Measurements from ENCODE around the gene LCA5.

LCA5 gene

DNA sequence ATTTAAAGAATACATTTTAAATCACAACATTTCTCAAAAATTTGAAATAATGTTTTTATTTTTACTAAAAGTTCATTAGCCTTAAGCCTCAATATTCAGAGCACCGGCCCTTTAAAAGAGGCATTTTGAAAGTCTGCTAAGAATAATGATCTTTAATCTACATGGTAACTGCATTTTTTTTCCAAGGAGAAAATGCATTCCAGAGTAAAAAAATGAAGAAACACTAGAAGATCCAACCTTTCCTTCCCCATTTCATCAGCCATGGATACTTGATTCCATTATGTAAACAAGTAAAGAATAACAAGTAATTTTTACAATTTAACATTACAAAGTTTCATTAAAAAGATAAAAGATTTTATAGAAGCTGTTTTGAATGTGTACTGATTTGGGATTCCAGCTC lies 21.8 kb downstream of the LCA5 start:
- Histone ChIP-seq H3K9me3 (no peaks in the 10 kb centered on the region), H3K4me3 (ENCODE audit: low read depth, low read length) (no peak overlapping the region), H3K27me3 (no peaks in the 10 kb centered on the region), H3K4me1 (no peaks in the 10 kb centered on the region), H3K36me3 (no peaks in the 10 kb centered on the region)
- TF ChIP-seq, protein P1, sequence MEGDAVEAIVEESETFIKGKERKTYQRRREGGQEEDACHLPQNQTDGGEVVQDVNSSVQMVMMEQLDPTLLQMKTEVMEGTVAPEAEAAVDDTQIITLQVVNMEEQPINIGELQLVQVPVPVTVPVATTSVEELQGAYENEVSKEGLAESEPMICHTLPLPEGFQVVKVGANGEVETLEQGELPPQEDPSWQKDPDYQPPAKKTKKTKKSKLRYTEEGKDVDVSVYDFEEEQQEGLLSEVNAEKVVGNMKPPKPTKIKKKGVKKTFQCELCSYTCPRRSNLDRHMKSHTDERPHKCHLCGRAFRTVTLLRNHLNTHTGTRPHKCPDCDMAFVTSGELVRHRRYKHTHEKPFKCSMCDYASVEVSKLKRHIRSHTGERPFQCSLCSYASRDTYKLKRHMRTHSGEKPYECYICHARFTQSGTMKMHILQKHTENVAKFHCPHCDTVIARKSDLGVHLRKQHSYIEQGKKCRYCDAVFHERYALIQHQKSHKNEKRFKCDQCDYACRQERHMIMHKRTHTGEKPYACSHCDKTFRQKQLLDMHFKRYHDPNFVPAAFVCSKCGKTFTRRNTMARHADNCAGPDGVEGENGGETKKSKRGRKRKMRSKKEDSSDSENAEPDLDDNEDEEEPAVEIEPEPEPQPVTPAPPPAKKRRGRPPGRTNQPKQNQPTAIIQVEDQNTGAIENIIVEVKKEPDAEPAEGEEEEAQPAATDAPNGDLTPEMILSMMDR (IDR thresholded peaks at IDR 0.05; ENCODE audit: low read depth, low read length), result no peak
- DNase-seq, result no peak

GRCh38 chr6:79513111-79513510 lies 24.1 kb downstream of the LCA5 start:
- TF ChIP-seq, protein P1 (IDR thresholded peaks at IDR 0.05; ENCODE audit: low read depth, low read length), result no peak
- Histone ChIP-seq H3K27me3 (no peaks in the 10 kb centered on the region), H3K4me1 (no peaks in the 10 kb centered on the region), H3K9me3 (no peaks in the 10 kb centered on the region), H3K4me3 (ENCODE audit: low read depth, low read length) (no peak overlapping the region), H3K36me3 (no peaks in the 10 kb centered on the region)
- DNase-seq, result no peak

- no peaks in the 10 kb centered on the region for H3K4me1 ChIP-seq
- H3K9me3 ChIP-seq, result no peaks in the 10 kb centered on the region
- TF ChIP-seq, protein P1 (IDR thresholded peaks at IDR 0.05; ENCODE audit: low read depth, low read length), result no peak
- H3K36me3 ChIP-seq, result no peaks in the 10 kb centered on the region
- H3K27me3 ChIP-seq, result no peaks in the 10 kb centered on the region
- no peak overlapping the region for H3K4me3 ChIP-seq (ENCODE audit: low read depth, low read length)
- DNase-seq, result no peak
Measured at GRCh38 chr6:79512014-79512413, 25.2 kb downstream of the LCA5 start.

- Histone ChIP-seq H3K27me3 (no peaks in the 10 kb centered on the region), H3K4me3 (ENCODE audit: low read depth, low read length) (no peak overlapping the region), H3K4me1 (no peaks in the 10 kb centered on the region), H3K9me3 (no peaks in the 10 kb centered on the region), H3K36me3 (no peaks in the 10 kb centered on the region)
- no peak for DNase-seq
- TF ChIP-seq, protein P1 (IDR thresholded peaks at IDR 0.05; ENCODE audit: low read depth, low read length), result no peak
Measured at GRCh38 chr6:79510707-79511106, 26.5 kb downstream of the LCA5 start.

DNA sequence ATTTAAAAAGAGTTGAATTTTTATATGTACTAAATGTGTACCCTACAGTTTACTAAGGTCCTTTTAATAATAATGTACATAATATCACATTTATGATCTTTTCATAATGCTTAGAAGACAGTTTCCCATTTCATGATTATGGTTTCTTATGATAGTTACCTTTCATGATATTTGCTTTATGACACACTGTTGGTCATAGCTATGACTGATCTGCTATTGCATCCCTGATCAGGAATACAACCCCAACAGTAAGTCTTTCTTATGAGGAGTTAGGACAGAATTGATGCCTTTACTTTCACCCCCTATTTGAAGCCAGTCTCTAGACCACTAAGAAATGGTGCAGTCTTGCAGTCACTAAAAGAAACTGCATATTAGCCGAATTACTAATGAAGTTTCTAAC lies 31.0 kb downstream of the LCA5 start:
- H3K9me3 ChIP-seq, result no peaks in the 10 kb centered on the region
- no peaks in the 10 kb centered on the region for H3K36me3 ChIP-seq
- DNase-seq, result no peak
- no peak overlapping the region for H3K4me3 ChIP-seq (ENCODE audit: low read depth, low read length)
- TF ChIP-seq, protein P1 (IDR thresholded peaks at IDR 0.05; ENCODE audit: low read depth, low read length), result no peak
- no peaks in the 10 kb centered on the region for H3K4me1 ChIP-seq
- H3K27me3 ChIP-seq, result no peaks in the 10 kb centered on the region

DNA sequence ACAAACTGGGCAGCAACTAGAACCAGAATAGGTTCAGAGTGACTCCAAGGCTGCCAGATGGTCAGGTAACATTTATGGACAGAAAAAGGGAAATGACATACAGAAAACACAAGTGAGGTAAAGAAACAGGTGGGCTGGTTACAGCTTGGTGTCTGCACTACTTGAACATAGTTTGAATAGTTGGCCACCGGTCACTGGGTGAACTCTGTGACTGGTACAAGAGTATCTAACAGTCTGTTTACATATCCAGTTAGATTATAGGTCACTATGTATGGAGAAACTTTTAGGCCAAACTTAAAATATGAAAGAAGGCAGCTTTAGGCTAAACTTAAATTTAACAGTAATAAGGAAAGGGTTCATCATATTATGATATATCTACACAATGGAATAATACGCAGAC lies 32.9 kb downstream of the LCA5 start:
- Histone ChIP-seq H3K4me3 (ENCODE audit: low read depth, low read length) (no peak overlapping the region), H3K27me3 (no peaks in the 10 kb centered on the region), H3K4me1 (no peaks in the 10 kb centered on the region), H3K36me3 (no peaks in the 10 kb centered on the region), H3K9me3 (no peaks in the 10 kb centered on the region)
- no peak for DNase-seq
- TF ChIP-seq, protein P1 (IDR thresholded peaks at IDR 0.05; ENCODE audit: low read depth, low read length), result no peak
